H1 (cell line): ENCODE measurements around the gene TPSB2. TPM values are rescaled to one million over a fixed set of nuclear protein-coding genes. Genes with fewer than 3 reads are reported as not detected.

Experiments used
- CTCF ChIA-PET: fragments of 300-600 bp; sonication (Branson Sonifier 250); formaldehyde crosslinking; loops from one replicate; lab custom pipeline; 2021; ENCODE audit not compliant: partially characterized antibody; lab: Charles Lee
- POLR2A ChIA-PET: fragments of 300-600 bp; sonication (Branson Sonifier 250); formaldehyde crosslinking; loops from one replicate; lab custom pipeline; 2021; ENCODE audit warnings: inconsistent platforms; ENCODE audit not compliant: partially characterized antibody; lab: Charles Lee
- DNase-seq, 2 experiments: peaks; one replicate each; pipeline versions ENCODE4 v3.0.0 to v3.0.0-alpha.2; 2010 to 2022; ENCODE audit warnings: low spot score in 2 of 2, low read depth in 1 of 2, mixed read lengths in 1 of 2
- FAIRE-seq: peaks from 2 replicates; lab custom pipeline; 2011; peaks lifted over from hg19 to GRCh38; lab: Jason Lieb, UNC
- H2AFZ ChIP-seq: 2 replicates; pipeline ENCODE4 v1.8.1; 2012; ENCODE audit warnings: low read length, inconsistent platforms
- H2AK5ac ChIP-seq: 2 replicates; pipeline ENCODE4 v1.6.1; 2013; ENCODE audit warnings: low read depth, low read length
- H2BK120ac ChIP-seq: replicated peaks from 2 replicates; pipeline ENCODE3; 2013; ENCODE audit warnings: low read depth, low read length, inconsistent platforms
- H2BK12ac ChIP-seq: 2 replicates; pipeline ENCODE4 v1.6.1; 2013; ENCODE audit warnings: low read depth, low read length
- H2BK15ac ChIP-seq: 2 replicates; pipeline ENCODE4 v1.6.1; 2013; ENCODE audit warnings: low read length
- H2BK20ac ChIP-seq: 2 replicates; pipeline ENCODE4 v1.6.1; 2013; ENCODE audit warnings: low read length
- H2BK5ac ChIP-seq: 2 replicates; pipeline ENCODE4 v1.6.1; 2013; ENCODE audit warnings: low read depth, low read length
- H3K14ac ChIP-seq: 2 replicates; pipeline ENCODE4 v1.6.1; 2013; ENCODE audit warnings: inconsistent platforms; ENCODE audit not compliant: insufficient read length
- H3K18ac ChIP-seq: 2 replicates; pipeline ENCODE4 v1.6.1; 2013; ENCODE audit warnings: low read length; ENCODE audit errors: extremely low read depth
- H3K23ac ChIP-seq: 2 replicates; pipeline ENCODE4 v1.6.1; 2013; ENCODE audit warnings: inconsistent platforms; ENCODE audit not compliant: insufficient read length
- H3K23me2 ChIP-seq: 2 replicates; pipeline ENCODE4 v1.6.1; 2013; ENCODE audit warnings: low read depth, low read length
- H3K27ac ChIP-seq: 2 replicates; pipeline ENCODE4 v1.6.1; 2011; ENCODE audit warnings: low read depth, low read length, inconsistent platforms
- H3K27me3 ChIP-seq, 4 experiments: replicated peaks in 1 of 4; 1 replicate in 1 of 4; 2 replicates in 3 of 4; pipeline versions ENCODE4 v1.6.1 to v1.8.1; 2011 to 2013; ENCODE audit warnings: low read length in 3 of 4, mild to moderate bottlenecking in 3 of 4, inconsistent platforms in 2 of 4, mixed read lengths in 2 of 4, moderate library complexity in 1 of 4; ENCODE audit not compliant: control insufficient read depth in 3 of 4, insufficient read depth in 3 of 4; ENCODE audit errors: extremely low read depth in 1 of 4
- H3K36me3 ChIP-seq, 4 experiments: 2 replicates each; pipeline versions ENCODE4 v1.6.1 to v1.8.1; 2011 to 2013; ENCODE audit warnings: mild to moderate bottlenecking in 4 of 4, low read length in 3 of 4, moderate library complexity in 2 of 4, control low read depth in 1 of 4, inconsistent platforms in 1 of 4; ENCODE audit not compliant: insufficient read depth in 4 of 4, control insufficient read depth in 2 of 4
- H3K4ac ChIP-seq: replicated peaks from 2 replicates; pipeline ENCODE3; 2013; ENCODE audit warnings: low read length, low read depth, mixed read lengths, inconsistent platforms; ENCODE audit not compliant: insufficient read length
- H3K4me1 ChIP-seq, 4 experiments: replicated peaks in 1 of 4; 1 replicate in 1 of 4; 2 replicates in 3 of 4; pipeline versions ENCODE4 v1.6.1 to v1.8.1; 2011 to 2013; ENCODE audit warnings: low read length in 3 of 4, inconsistent platforms in 2 of 4, mixed read lengths in 1 of 4; ENCODE audit not compliant: insufficient read depth in 4 of 4, control insufficient read depth in 3 of 4
- H3K4me2 ChIP-seq, 2 experiments: 2 replicates each; pipeline versions ENCODE4 v1.6.1 to v1.8.1; 2011 to 2013; ENCODE audit warnings: low read depth in 2 of 2, low read length in 2 of 2, control low read depth in 1 of 2, inconsistent platforms in 1 of 2, mild to moderate bottlenecking in 1 of 2; ENCODE audit not compliant: insufficient read depth in 1 of 2
- H3K4me3 ChIP-seq, 4 experiments: fragments of 200-600, 300-600 bp in 1 of 4; sonication (generic), shearing (Covaris generic), sonication (Bioruptor Twin) in 1 of 4; 2 replicates each; pipeline versions ENCODE4 v1.5.1 to v1.8.1; 2011 to 2016; ENCODE audit warnings: low read length in 4 of 4, low read depth in 3 of 4, control low read depth in 2 of 4, inconsistent platforms in 2 of 4, mild to moderate bottlenecking in 2 of 4, mixed read lengths in 1 of 4, moderate library complexity in 1 of 4; ENCODE audit not compliant: insufficient read depth in 2 of 4; ENCODE audit errors: extremely low read depth in 1 of 4
- H3K56ac ChIP-seq: replicated peaks from 2 replicates; pipeline ENCODE3; 2013; ENCODE audit warnings: low read depth, mild to moderate bottlenecking, mixed read lengths, low read length, inconsistent platforms; ENCODE audit not compliant: insufficient read length
- H3K79me1 ChIP-seq: 2 replicates; pipeline ENCODE4 v1.6.1; 2013; ENCODE audit warnings: low read depth, low read length, control low read depth
- H3K79me2 ChIP-seq, 2 experiments: 2 replicates each; pipeline versions ENCODE4 v1.6.1 to v1.8.1; 2012 to 2013; ENCODE audit warnings: low read length in 2 of 2, mild to moderate bottlenecking in 2 of 2, inconsistent platforms in 1 of 2; ENCODE audit not compliant: insufficient read depth in 2 of 2, control insufficient read depth in 1 of 2
- H3K9ac ChIP-seq, 4 experiments: replicated peaks in 1 of 4; 1 replicate in 1 of 4; 2 replicates in 3 of 4; pipeline versions ENCODE4 v1.6.1 to v1.8.1; 2011 to 2013; ENCODE audit warnings: low read depth in 3 of 4, low read length in 3 of 4, control low read depth in 2 of 4, mild to moderate bottlenecking in 2 of 4, moderate library complexity in 2 of 4, inconsistent platforms in 1 of 4; ENCODE audit errors: extremely low read depth in 1 of 4
- H3K9me3 ChIP-seq, 2 experiments: 2 replicates each; pipeline versions ENCODE4 v1.6.1 to v1.8.1; 2012 to 2013; ENCODE audit warnings: mild to moderate bottlenecking in 2 of 2, moderate library complexity in 2 of 2, control low read depth in 1 of 2, inconsistent platforms in 1 of 2, low read depth in 1 of 2, low read length in 1 of 2, mixed read lengths in 1 of 2; ENCODE audit not compliant: insufficient read depth in 2 of 2
- H4K20me1 ChIP-seq, 2 experiments: replicated peaks in 1 of 2; 2 replicates each; pipeline versions ENCODE3 to v1.8.1; 2011 to 2013; ENCODE audit warnings: inconsistent platforms in 2 of 2, low read length in 2 of 2, mild to moderate bottlenecking in 1 of 2; ENCODE audit not compliant: insufficient read depth in 2 of 2, control insufficient read depth in 1 of 2
- H4K5ac ChIP-seq: 2 replicates; pipeline ENCODE4 v1.6.1; 2013; ENCODE audit warnings: low read length, low read depth, mixed read lengths, inconsistent platforms; ENCODE audit not compliant: insufficient read length
- H4K8ac ChIP-seq: 2 replicates; pipeline ENCODE4 v1.8.0; 2013; ENCODE audit warnings: mild to moderate bottlenecking, moderate library complexity, low read length, inconsistent platforms; ENCODE audit not compliant: insufficient read depth; ENCODE audit errors: extremely low read depth
- H4K91ac ChIP-seq: replicated peaks from 2 replicates; pipeline ENCODE3; 2013; ENCODE audit warnings: low read length, mixed read lengths, inconsistent platforms; ENCODE audit not compliant: insufficient read length
- SIN3A ChIP-seq, 2 experiments: IDR thresholded peaks in 1 of 2; conservative IDR thresholded peaks in 1 of 2; 2 replicates each; pipeline ENCODE4 v1.6.1; 2011 to 2012; ENCODE audit warnings: low read length in 2 of 2, improper control_type of control experiment in 1 of 2, low read depth in 1 of 2, mild to moderate bottlenecking in 1 of 2
- WGBS, 2 experiments: shearing (Covaris generic) in 1 of 2; methylation state at CpG; one replicate each; pipeline versions ENCODE4 v1.1.6 to v1.1.7; 2013 to 2015; ENCODE audit warnings: low lambda C conversion rate in 2 of 2, mixed read lengths in 2 of 2, inconsistent platforms in 1 of 2, low coverage in 1 of 2, missing lambda C conversion rate in 1 of 2; ENCODE audit not compliant: insufficient replicate concordance in 2 of 2, insufficient coverage in 1 of 2, insufficient read length in 1 of 2; ENCODE audit errors: extremely low coverage in 1 of 2, missing lambda C conversion rate in 1 of 2; 5-methylcytosine and 5-hydroxymethylcytosine counted together
- polyA plus RNA-seq, 7 experiments: library from polyadenylated mRNA; depleted of rRNA in 3 of 7; stranded (reverse) in 5 of 7; unstranded in 2 of 7; fragments of >200 nt in 5 of 7; fragments of 200-250 nt in 2 of 7; gene quantifications; 1 replicate in 5 of 7; 2 replicates in 1 of 7; 4 replicates in 1 of 7; pipeline versions ENCODE4 v1.2.1 to v1.2.3, GENCODE V29; 2011 to 2013; ENCODE audit warnings: missing spikeins in 2 of 7, mixed read lengths in 2 of 7
- total RNA-seq: library from RNA; stranded (reverse); fragmentation: NEBNext Ultra II Directional; extraction: Animal tissue kit (Norgen Biotek cat#: 25700); gene quantifications from 2 replicates; pipeline ENCODE4 v1.2.1, GENCODE V29; 2021

Gene TPSB2
- total and polyA plus RNA-seq, 2 of the 8 experiments (the other 6 are each of a cell fraction or from before 2014, with no cell fraction given), result 0.08 TPM; not detected in 1

- no peak overlapping the region for H3K18ac ChIP-seq
- H2BK120ac ChIP-seq, result no peak overlapping the region
- TF ChIP-seq SIN3A (conservative IDR thresholded peaks at IDR 0.05 in 1 of 2, IDR thresholded peaks at IDR 0.05 in 1 of 2; ENCODE audit: low read depth in 1 of 2, low read length in 2 of 2), result no peak
- TF ChIP-seq, all 59 proteins: peak for 0
- H4K8ac ChIP-seq, result no peak overlapping the region
- no peak overlapping the region; the same call in 1 of the 2 replicates for H2BK12ac ChIP-seq
- 0 out of 2 replicates have a peak overlapping the region, but pooled peaks have one; percentile 6 for H2BK5ac ChIP-seq
- CTCF ChIA-PET, result interaction anchor here (0.9 kb wide), 1 partner anchor 37 kb away, joined by 3 read pairs; no protein-coding TSS in a partner anchor
- H3K27me3 ChIP-seq, result peaks cover 0 to 21% (median 11%) of the 10 kb centered on the region in 4 experiments; a peak in 5 of 7 replicates
- H3K4me3 ChIP-seq, result no peak overlapping the region
- H3K9me3 ChIP-seq, result peaks cover 0 to 2% of the 10 kb centered on the region in 2 experiments; a peak in 2 of 4 replicates
- H3K4me1 ChIP-seq, result peaks cover 0 to 5% (median 2%) of the 10 kb centered on the region in 4 experiments; a peak in 3 of 7 replicates
- H2BK20ac ChIP-seq, result no peak overlapping the region
- H3K4ac ChIP-seq, result no peak overlapping the region
- H3K4me2 ChIP-seq, result no peak overlapping the region
- H3K56ac ChIP-seq, result no peak overlapping the region
- H2AK5ac ChIP-seq, result no peak overlapping the region; the same call in 1 of the 2 replicates
- no peaks in the 10 kb centered on the region; a peak in 1 of 8 replicates for H3K36me3 ChIP-seq
- no peak overlapping the region for H3K23ac ChIP-seq
- H3K23me2 ChIP-seq, result peaks cover 3% of the 10 kb centered on the region; the same call in 1 of the 2 replicates
- H2AFZ ChIP-seq, result no peak overlapping the region
- no peak overlapping the region for H3K27ac ChIP-seq
- peak overlapping the region; percentile 39 for H4K91ac ChIP-seq
- no peak overlapping the region for H4K5ac ChIP-seq
- 84% methylated on average over 16 of the region's 16 CpGs; no CpG with 5 or more reads in 1 of the 2 experiments for WGBS, 2 experiments
- H3K79me1 ChIP-seq, result no peaks in the 10 kb centered on the region; the same call in 1 of the 2 replicates
- DNase-seq (no peak), FAIRE-seq (peak; percentile 19)
- POLR2A ChIA-PET, result no interaction called here
- H3K79me2 ChIP-seq, result no peaks in the 10 kb centered on the region
- 0 out of 2 replicates have a peak overlapping the region, but pooled peaks have one; percentile 20 for H2BK15ac ChIP-seq
- no peak overlapping the region for H3K14ac ChIP-seq
- H3K9ac ChIP-seq, result no peak overlapping the region; a peak in 1 of 7 replicates
- H4K20me1 ChIP-seq, result peaks cover 0 to 7% of the 10 kb centered on the region in 2 experiments
Observed at GRCh38 chr16:1264345-1265089, 34.5 kb upstream of the TPSB2 start.
